PC-9 (cell line): ENCODE data around the gene ELAC1. TPM values are rescaled to one million over a fixed set of nuclear protein-coding genes. Genes with fewer than 3 reads are reported as not detected.

Experiments used
- BruUV-seq: library from RNA; stranded (reverse); fragments of 400-500 nt; replicated peaks from 2 replicates; lab custom pipeline; 2021; lab: Mats Ljungman, UMichigan
- CTCF ChIA-PET: fragments of 300-600 bp; sonication (Branson Sonifier 250); formaldehyde crosslinking; loops from one replicate; lab custom pipeline; 2022; ENCODE audit warnings: antibody characterized with exemption; lab: Charles Lee
- POLR2A ChIA-PET: fragments of 300-600 bp; sonication (Branson Sonifier 250); formaldehyde crosslinking; loops from one replicate; lab custom pipeline; 2022; ENCODE audit warnings: antibody characterized with exemption; ENCODE audit not compliant: unreplicated experiment; lab: Charles Lee
- DNase-seq, 2 experiments: peaks; one replicate each; pipeline versions ENCODE4 v3.0.0 to v3.0.0-alpha.2; 2015 to 2022; ENCODE audit warnings: mixed read lengths in 1 of 2
- H2AFZ ChIP-seq: fragments of 200-600 bp; sonication (generic); 2 replicates; pipeline ENCODE4 v1.8.1; 2017; ENCODE audit warnings: antibody characterized with exemption
- H3F3A ChIP-seq: fragments of 200-600 bp; sonication (generic); 2 replicates; pipeline ENCODE4 v1.8.1; 2017; ENCODE audit warnings: antibody characterized with exemption, mild to moderate bottlenecking, low read depth; ENCODE audit not compliant: insufficient read depth
- H3K27ac ChIP-seq: fragments of 200-600 bp; sonication (generic); 2 replicates; pipeline ENCODE4 v1.6.1; 2016; ENCODE audit warnings: mixed run types
- H3K27me3 ChIP-seq: fragments of 200-600 bp; sonication (generic); 2 replicates; pipeline ENCODE4 v1.6.1; 2016; ENCODE audit warnings: low read depth, mixed run types; ENCODE audit not compliant: insufficient read depth
- H3K36me3 ChIP-seq: fragments of 200-600 bp; sonication (generic); 2 replicates; pipeline ENCODE4 v1.6.1; 2016; ENCODE audit warnings: low read depth, mixed run types
- H3K4me1 ChIP-seq: fragments of 200-600 bp; sonication (generic); replicated peaks from 2 replicates; pipeline ENCODE4 v1.6.1; 2016; ENCODE audit warnings: mixed run types; ENCODE audit not compliant: insufficient read depth
- H3K4me2 ChIP-seq: fragments of 200-600 bp; sonication (generic); 2 replicates; pipeline ENCODE4 v1.6.1; 2017; ENCODE audit warnings: mixed run types
- H3K4me3 ChIP-seq: fragments of 200-600 bp; sonication (generic); 2 replicates; pipeline ENCODE4 v1.6.1; 2016; ENCODE audit warnings: mixed run types
- H3K79me2 ChIP-seq: fragments of 200-600 bp; sonication (generic); 2 replicates; pipeline ENCODE4 v1.6.1; 2017; ENCODE audit warnings: low read depth, mixed run types
- H3K9me2 ChIP-seq: fragments of 200-600 bp; sonication (generic); 2 replicates; pipeline ENCODE4 v1.8.1; 2017; ENCODE audit warnings: mild to moderate bottlenecking; ENCODE audit not compliant: insufficient read depth
- H3K9me3 ChIP-seq: fragments of 200-600 bp; sonication (generic); 2 replicates; pipeline ENCODE4 v1.8.1; 2016; ENCODE audit warnings: low read depth; ENCODE audit not compliant: insufficient read depth
- H4K20me1 ChIP-seq: fragments of 200-600 bp; sonication (generic); 2 replicates; pipeline ENCODE4 v1.8.1; 2017; ENCODE audit not compliant: insufficient read depth
- EZH2 ChIP-seq: fragments of 200-600 bp; sonication (generic); IDR thresholded peaks from 2 replicates; pipeline ENCODE4 v1.8.0; 2017; ENCODE audit warnings: antibody characterized with exemption, low read depth
- intact Hi-C: fragments of 100-400 bp; cut with micrococcal nuclease; formaldehyde crosslinking; loops from one replicate; pipeline ENCODE4 v1.10.0; 2022; ENCODE audit not compliant: unreplicated experiment
- total RNA-seq: library from RNA; stranded (reverse); gene quantifications from 2 replicates; pipeline ENCODE4 v1.2.3, GENCODE V29; 2021
- TF ChIP-seq, protein P1 (sequence below): fragments of 200-600 bp; sonication (generic); conservative IDR thresholded peaks from 2 replicates; pipeline ENCODE4 v1.6.1; 2017; ENCODE audit warnings: mixed run types, antibody characterized with exemption, mild to moderate bottlenecking, moderate library complexity

Gene ELAC1
- total RNA-seq, 1 experiment from 2014 or later = 6.0 TPM

DNA sequence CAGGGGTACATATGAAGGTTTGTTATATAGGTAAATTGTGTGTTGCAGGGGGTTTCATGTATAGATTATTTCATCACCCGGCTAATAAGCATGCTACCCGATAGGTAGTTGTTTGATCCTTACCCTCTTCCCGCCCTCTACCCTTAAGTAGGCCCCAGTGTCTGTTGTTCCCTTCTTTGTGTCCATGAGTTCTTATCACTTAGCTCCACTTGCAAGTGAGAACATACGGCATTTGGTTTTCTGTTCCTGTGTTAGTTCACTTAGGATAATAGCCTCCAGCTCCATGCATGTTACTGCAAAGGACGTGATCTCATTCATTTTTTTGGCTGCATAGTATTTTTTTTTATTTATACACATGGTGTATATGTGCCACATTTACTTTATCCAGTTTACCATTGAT lies 34.2 kb upstream of the ELAC1 start:
- H3K27me3 ChIP-seq = no peaks in the 10 kb centered on the region
- H3K9me3 ChIP-seq = no peaks in the 10 kb centered on the region
- TF ChIP-seq, protein P1, sequence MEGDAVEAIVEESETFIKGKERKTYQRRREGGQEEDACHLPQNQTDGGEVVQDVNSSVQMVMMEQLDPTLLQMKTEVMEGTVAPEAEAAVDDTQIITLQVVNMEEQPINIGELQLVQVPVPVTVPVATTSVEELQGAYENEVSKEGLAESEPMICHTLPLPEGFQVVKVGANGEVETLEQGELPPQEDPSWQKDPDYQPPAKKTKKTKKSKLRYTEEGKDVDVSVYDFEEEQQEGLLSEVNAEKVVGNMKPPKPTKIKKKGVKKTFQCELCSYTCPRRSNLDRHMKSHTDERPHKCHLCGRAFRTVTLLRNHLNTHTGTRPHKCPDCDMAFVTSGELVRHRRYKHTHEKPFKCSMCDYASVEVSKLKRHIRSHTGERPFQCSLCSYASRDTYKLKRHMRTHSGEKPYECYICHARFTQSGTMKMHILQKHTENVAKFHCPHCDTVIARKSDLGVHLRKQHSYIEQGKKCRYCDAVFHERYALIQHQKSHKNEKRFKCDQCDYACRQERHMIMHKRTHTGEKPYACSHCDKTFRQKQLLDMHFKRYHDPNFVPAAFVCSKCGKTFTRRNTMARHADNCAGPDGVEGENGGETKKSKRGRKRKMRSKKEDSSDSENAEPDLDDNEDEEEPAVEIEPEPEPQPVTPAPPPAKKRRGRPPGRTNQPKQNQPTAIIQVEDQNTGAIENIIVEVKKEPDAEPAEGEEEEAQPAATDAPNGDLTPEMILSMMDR = no peak
- no peak for TF ChIP-seq EZH2
- ChIA-PET CTCF (no interaction called here), POLR2A (no interaction called here)
- no peaks in the 10 kb centered on the region for H3K9me2 ChIP-seq
- intact Hi-C loops = no loop called here
- BruUV-seq = no TSS peak
- no peak overlapping the region for H3K4me3 ChIP-seq
- no peaks in the 10 kb centered on the region for H3K79me2 ChIP-seq
- H3K4me2 ChIP-seq = no peak overlapping the region
- no peaks in the 10 kb centered on the region for H3K36me3 ChIP-seq
- no peak overlapping the region for H2AFZ ChIP-seq
- no peak overlapping the region for H3K27ac ChIP-seq
- H3F3A ChIP-seq = no peaks in the 10 kb centered on the region
- no peaks in the 10 kb centered on the region for H3K4me1 ChIP-seq
- DNase-seq = no peak
- no peaks in the 10 kb centered on the region for H4K20me1 ChIP-seq

DNA sequence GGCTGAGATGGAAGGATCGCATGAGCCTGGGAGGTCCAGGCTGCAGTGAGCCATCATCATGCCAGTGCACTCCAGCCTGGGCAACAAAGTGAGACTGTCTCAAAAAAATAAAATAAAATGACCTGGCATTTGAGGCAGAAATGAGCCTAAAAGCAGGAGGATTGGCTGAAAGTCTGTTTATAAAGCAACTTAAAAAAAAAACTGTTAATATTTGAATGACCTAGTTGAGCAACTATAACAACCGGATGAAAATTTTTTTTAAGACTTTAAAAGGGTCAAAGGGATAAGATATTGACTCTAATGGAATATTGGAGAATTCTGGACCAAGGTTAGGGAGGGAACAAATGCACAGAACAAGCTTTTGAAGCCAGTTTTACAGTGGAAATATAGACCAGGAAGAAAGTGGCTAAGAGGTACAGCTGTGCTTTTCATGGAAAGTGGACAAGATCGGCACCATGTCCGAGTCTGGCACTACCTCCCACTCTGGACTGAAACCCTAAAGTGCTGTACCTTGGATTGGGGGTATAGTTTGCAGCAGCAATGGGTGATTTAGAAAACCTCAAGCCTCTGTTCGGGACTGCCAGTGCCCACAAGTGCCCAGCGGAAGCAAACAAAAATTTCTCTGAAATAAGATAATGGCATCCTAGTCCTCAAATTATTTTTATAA lies 33.2 kb upstream of the ELAC1 start:
- H3K4me1 ChIP-seq = no peaks in the 10 kb centered on the region
- H3K27me3 ChIP-seq = no peaks in the 10 kb centered on the region
- no peaks in the 10 kb centered on the region for H3K9me2 ChIP-seq
- ChIA-PET POLR2A (interaction anchor here (0.7 kb wide), 1 partner anchor 277 kb away, joined by 9 read pairs; no protein-coding TSS in a partner anchor), CTCF (no interaction called here)
- H3K27ac ChIP-seq = no peak overlapping the region
- no peak for DNase-seq
- H4K20me1 ChIP-seq = no peaks in the 10 kb centered on the region
- no TSS peak for BruUV-seq
- no peaks in the 10 kb centered on the region for H3K9me3 ChIP-seq
- intact Hi-C loops = no loop called here
- H3K4me2 ChIP-seq = no peak overlapping the region
- H2AFZ ChIP-seq = no peak overlapping the region
- H3F3A ChIP-seq = peaks cover 9% of the 10 kb centered on the region; the same call in 1 of the 2 replicates
- no peak overlapping the region for H3K4me3 ChIP-seq
- no peaks in the 10 kb centered on the region for H3K79me2 ChIP-seq
- TF ChIP-seq EZH2 = no peak
- TF ChIP-seq, protein P1 = no peak
- no peaks in the 10 kb centered on the region for H3K36me3 ChIP-seq

DNA sequence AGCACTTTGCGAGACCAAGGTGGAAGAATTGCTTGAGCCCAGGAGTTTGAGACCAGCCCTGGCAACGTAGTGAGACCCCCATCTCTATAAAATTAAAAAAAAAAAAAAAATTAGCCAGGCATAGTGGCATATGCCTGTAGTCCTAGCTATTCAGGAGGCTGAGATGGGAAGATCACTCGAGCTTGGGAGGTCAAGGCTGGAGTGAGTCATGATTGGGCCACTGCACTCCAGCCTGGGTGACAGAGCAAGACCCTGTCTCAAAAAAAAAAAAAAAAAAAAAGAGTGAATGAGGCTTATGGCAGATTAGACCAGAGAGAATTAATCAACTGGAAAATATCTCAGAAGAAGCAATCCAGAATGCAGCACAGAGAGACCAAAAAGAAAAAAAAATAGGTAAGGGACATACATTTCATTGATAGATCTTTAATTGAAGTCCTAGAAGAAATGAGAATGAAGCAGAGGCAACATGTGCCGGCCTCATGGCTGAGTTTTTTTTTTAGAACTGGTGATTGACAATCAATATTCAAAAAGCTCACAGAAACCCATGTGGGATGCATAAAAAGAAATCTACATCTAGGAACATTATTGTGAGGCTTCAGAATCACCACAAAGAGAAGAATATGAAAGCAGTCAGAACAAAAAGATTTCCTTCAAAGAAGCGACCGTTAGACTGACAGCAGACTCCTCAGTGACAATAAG lies 32.2 kb upstream of the ELAC1 start:
- intact Hi-C loops = no loop called here

More for the DNA sequence above, 32.2 kb upstream of the ELAC1 start:
- no peak overlapping the region for H3K4me2 ChIP-seq
- H3K4me1 ChIP-seq = no peaks in the 10 kb centered on the region
- no peak overlapping the region for H3K27ac ChIP-seq
- ChIA-PET CTCF (no interaction called here), POLR2A (no interaction called here)
- H4K20me1 ChIP-seq = no peaks in the 10 kb centered on the region
- BruUV-seq = no TSS peak
- H3K27me3 ChIP-seq = no peaks in the 10 kb centered on the region
- no peak overlapping the region for H2AFZ ChIP-seq
- H3K4me3 ChIP-seq = no peak overlapping the region
- H3K79me2 ChIP-seq = no peaks in the 10 kb centered on the region
- no peaks in the 10 kb centered on the region for H3K9me3 ChIP-seq
- DNase-seq = no peak
- TF ChIP-seq EZH2 = no peak
- TF ChIP-seq, protein P1 = no peak
- H3K9me2 ChIP-seq = no peaks in the 10 kb centered on the region
- peaks cover 9% of the 10 kb centered on the region; the same call in 1 of the 2 replicates for H3F3A ChIP-seq
- no peaks in the 10 kb centered on the region for H3K36me3 ChIP-seq
